ENCODE results near the gene LACTBL1.
"Not testable (repeated sequence)": the region's sequence is repeated elsewhere in the genome, so short reads cannot be mapped to it uniquely, and the experiment has no call there.

The LACTBL1 gene

GRCh38 chr1:22972760-22973159, at the start of gene LACTBL1:
Gene LACTBL1 (minus strand): TSS chr1:22972866. CDS start chr1:22972316, 550 bp downstream.
- no peak for DNase-seq

DNA sequence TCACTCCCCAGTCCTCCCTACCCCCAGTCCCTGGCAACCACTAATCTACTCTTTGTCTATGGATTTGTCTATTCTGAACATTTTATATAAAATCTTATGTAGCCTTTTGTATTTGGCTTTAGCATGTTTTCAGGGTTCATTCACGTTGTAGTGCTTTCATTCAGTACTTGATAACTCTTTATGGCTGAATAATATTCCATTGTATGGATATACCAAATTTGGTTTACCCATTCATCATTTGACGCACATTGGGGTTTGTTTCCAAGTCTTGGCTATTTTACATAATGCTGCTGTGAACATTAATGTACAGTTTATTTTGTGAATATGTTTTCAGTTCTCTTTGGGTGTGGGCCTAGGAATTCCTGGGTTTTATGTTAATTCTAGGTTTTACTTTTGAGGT, 49.2 kb upstream of the LACTBL1 start:
- no peak for DNase-seq

DNA sequence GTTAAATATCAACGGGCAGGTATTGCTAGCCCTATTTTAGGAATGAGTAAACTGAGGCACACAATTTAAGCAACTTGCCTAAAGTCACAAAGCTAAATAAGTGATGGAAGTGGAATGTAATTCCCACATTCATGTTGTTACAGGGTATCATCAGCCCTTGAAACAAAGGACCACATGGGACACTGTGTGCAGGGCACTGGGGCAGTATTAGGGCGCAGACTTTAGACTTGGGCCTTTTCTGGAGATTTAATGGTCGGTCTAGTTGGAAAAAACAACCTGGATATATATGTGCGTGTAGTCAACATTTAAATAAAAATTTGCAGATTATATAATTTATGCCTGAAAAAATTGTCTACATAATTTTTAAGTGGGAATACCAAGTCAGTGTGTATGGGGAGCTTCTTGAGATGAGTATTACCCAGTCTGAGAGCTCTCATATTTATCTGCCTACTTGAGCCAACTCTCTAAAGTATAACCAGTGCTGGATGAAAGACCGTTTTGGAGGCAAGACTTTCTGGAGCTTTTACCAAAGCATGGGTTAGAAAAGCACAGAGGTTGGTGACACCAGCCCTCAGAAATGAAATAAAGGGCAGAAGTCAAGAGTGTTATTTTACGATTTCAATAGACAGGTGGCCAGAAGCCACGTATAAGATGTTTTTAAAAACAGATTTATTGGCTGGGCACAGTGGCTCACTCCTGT, 48.2 kb upstream of the LACTBL1 start:
- DNase-seq = no peak

- DNase-seq = peak; percentile 32
Measured at GRCh38 chr1:23019863-23020625, 47.4 kb upstream of the LACTBL1 start.

DNA sequence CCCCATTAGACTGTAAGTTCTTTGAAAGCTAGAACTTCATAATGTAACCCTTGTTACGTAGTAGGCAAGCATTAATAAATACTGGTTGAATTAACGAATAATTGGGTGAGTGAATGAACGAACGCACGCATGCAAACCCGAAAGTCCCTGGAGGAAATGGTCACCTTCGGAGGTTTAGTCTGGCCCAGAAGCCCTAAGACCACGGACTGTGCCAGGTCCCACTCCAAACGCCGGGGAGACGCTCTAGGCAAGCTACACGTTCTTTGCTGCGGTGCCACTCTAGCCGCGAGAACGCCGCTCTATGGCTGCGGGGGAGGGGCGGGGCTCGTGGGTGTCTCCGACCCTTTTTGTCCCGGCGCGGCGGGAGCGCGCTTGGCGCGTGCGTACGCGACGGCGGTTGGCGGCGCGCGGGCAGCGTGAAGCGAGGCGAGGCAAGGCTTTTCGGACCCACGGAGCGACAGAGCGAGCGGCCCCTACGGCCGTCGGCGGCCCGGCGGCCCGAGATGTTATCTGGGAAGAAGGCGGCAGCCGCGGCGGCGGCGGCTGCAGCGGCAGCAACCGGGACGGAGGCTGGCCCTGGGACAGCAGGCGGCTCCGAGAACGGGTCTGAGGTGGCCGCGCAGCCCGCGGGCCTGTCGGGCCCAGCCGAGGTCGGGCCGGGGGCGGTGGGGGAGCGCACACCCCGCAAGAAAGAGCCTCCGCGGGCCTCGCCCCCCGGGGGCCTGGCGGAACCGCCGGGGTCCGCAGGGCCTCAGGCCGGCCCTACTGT, 46.6 kb upstream of the LACTBL1 start, which contains the start of gene KDM1A:
TSS of gene KDM1A (plus strand) at position 375 of the 769 bp plus-strand sequence. CDS start at position 504, 129 bp downstream.
- peak; percentile 96 for DNase-seq

GRCh38 chr1:23018661-23019093, 46.0 kb upstream of the LACTBL1 start:
- peak; percentile 18 for DNase-seq

DNA sequence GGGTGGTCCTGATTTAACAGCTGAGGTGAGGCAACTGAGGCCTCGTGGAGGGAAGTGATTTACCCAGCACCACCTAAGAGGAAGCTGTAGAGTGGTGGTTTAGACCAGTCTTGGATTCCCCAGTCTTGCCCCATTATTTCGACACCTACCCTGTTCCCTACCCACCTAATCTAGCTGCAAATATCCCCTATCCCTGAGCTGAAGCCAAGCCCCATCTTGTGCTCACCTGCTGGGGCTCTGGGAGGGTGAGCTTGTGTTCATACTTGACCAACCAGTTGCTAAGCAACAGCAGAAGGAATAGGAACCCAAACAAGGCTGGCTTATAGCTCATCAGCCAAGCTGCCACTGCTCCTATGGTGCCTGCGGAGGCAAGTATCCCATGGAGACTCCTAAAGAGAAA, 41.0 kb upstream of the LACTBL1 start:
- peak; percentile 88 for DNase-seq

GRCh38 chr1:23010025-23010424, 37.4 kb upstream of the LACTBL1 start:
- DNase-seq = not testable (repeated sequence)

DNA sequence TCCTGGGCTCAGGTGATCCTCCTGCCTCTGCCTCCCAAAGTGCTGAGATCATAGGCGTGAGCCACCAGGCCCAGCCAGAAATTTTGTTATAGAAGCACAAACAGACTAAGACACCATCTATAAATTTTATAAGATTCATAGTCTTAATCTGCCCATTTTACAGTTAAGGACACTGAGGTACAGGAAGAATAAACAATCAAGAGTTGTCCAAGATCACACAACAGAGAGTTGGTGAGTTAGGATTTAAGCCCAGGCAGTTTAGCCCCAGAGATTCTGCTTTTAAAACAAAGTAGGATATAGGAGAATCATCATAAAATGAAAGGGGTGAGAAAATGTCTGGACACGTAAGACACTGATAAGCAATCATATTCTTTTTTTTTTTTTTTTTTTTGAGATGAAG, 36.2 kb upstream of the LACTBL1 start:
- no peak for DNase-seq

GRCh38 chr1:23007106-23007505, 34.4 kb upstream of the LACTBL1 start:
- DNase-seq = no peak

DNA sequence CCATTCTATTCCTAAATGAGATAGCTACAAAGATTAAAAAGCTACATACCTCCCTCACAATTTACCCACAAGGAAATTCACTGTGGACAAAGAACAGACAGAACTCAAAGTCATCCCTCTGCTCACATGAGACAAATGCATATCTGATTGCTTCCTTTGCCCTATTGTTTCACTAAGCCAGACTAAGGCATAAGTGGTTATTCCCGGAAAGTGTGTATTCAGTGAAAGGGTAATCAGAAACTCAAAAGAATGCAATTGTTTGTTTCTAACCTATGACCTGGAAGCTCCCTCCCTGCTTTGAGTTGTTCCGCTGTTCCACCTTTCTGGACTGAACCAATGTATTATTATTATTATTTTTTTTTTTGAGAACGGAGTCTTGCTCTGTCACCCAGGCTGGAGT, 32.1 kb upstream of the LACTBL1 start:
- not testable (repeated sequence) for DNase-seq

DNA sequence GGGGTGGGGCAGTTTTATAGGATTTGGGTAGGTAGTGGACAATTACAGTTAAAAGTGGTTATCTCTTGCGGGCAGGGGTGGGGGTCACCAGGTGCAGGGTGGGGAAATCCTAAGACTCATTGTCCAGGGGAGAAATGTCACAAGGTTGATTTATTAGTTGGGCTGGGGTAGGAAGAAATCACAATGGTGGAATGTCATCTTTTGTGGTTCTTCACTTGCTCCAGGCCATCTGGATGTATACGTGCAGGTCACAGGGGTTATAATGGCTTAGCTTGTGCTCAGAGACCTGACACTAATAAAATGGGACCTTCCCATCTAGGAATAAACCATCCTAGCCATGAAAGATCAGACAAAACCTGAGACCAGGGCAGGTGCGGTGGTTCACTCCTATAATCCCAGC, 31.4 kb upstream of the LACTBL1 start:
- DNase-seq = no peak

GRCh38 chr1:23002218-23002617, 29.6 kb upstream of the LACTBL1 start:
- not testable (repeated sequence) for DNase-seq

- not testable (repeated sequence) for DNase-seq
Measured at GRCh38 chr1:23000133-23000532, 27.5 kb upstream of the LACTBL1 start.

- not testable (repeated sequence) for DNase-seq
Measured at GRCh38 chr1:22997528-22997927, 24.9 kb upstream of the LACTBL1 start.

- DNase-seq = no peak
Measured at GRCh38 chr1:22995774-22996173, 23.1 kb upstream of the LACTBL1 start.

GRCh38 chr1:22993220-22993795, 20.6 kb upstream of the LACTBL1 start:
- not testable (repeated sequence) for DNase-seq

GRCh38 chr1:22992384-22992783, 19.7 kb upstream of the LACTBL1 start:
- not testable (repeated sequence) for DNase-seq

GRCh38 chr1:22983944-22984343, 11.3 kb upstream of the LACTBL1 start:
- no peak for DNase-seq

- not testable (repeated sequence) for DNase-seq
Measured at GRCh38 chr1:22980471-22980790, 7.8 kb upstream of the LACTBL1 start.

GRCh38 chr1:22978299-22978698, 5.6 kb upstream of the LACTBL1 start:
- no peak for DNase-seq

- DNase-seq = peak; percentile 76
Measured at GRCh38 chr1:22976461-22977243, 4.0 kb upstream of the LACTBL1 start.
